ENCODE results near the gene SLC15A2. TPM values are rescaled to one million over a fixed set of nuclear protein-coding genes. Genes with fewer than 3 reads are reported as not detected.

SLC15A2 gene
- total and polyA plus RNA-seq, 7 donors = 0.30 to 1.8 (median 0.52) TPM

GRCh38 chr3:121969631-121970030 is 75.4 kb downstream of the SLC15A2 start:
- no peaks in the 10 kb centered on the region for H3K4me1 ChIP-seq
- 71 to 79% (median 79%) methylated on average over 2 of the region's 2 CpGs for WGBS, 3 donors
- no peaks in the 10 kb centered on the region for H3K27me3 ChIP-seq (ENCODE audit: insufficient read depth in 3 of 3, low read length in 2 of 3)
- intact Hi-C loops (cut with DNase I) = no loop called here
- DNase-seq = no peak
- H3K36me3 ChIP-seq (ENCODE audit: insufficient read depth in 1 of 2, low read depth in 1 of 2) = no peaks in the 10 kb centered on the region
- ATAC-seq = no peak
- H3K4me3 ChIP-seq = no peak overlapping the region
- H3K9me3 ChIP-seq = no peaks in the 10 kb centered on the region
- TF ChIP-seq CTCF (IDR thresholded peaks at IDR 0.05) = no peak
- no peak overlapping the region for H3K27ac ChIP-seq

- Histone ChIP-seq H3K9me3 (no peaks in the 10 kb centered on the region), H3K27me3 (ENCODE audit: insufficient read depth in 3 of 3, low read length in 2 of 3) (no peaks in the 10 kb centered on the region), H3K4me1 (no peaks in the 10 kb centered on the region), H3K36me3 (ENCODE audit: insufficient read depth in 1 of 2, low read depth in 1 of 2) (no peaks in the 10 kb centered on the region), H3K27ac (no peak overlapping the region), H3K4me3 (no peak overlapping the region)
- ATAC-seq (no peak), DNase-seq (no peak)
- 74 to 81% (median 76%) methylated on average over 1 of the region's 1 CpG for WGBS, 3 donors
- intact Hi-C loops (cut with DNase I) = no loop called here
- TF ChIP-seq CTCF (IDR thresholded peaks at IDR 0.05) = no peak
Measured at GRCh38 chr3:121970047-121970446, 75.8 kb downstream of the SLC15A2 start.

- Histone ChIP-seq H3K36me3 (ENCODE audit: insufficient read depth in 1 of 2, low read depth in 1 of 2) (no peaks in the 10 kb centered on the region), H3K27me3 (ENCODE audit: insufficient read depth in 3 of 3, low read length in 2 of 3) (no peaks in the 10 kb centered on the region), H3K4me1 (no peaks in the 10 kb centered on the region), H3K27ac (no peak overlapping the region), H3K4me3 (no peak overlapping the region), H3K9me3 (no peaks in the 10 kb centered on the region)
- DNase-seq (no peak), ATAC-seq (no peak)
- intact Hi-C loops (cut with DNase I) = no loop called here
- WGBS, 3 donors = 82 to 91% (median 85%) methylated on average over 2 of the region's 2 CpGs
- no peak for TF ChIP-seq CTCF (IDR thresholded peaks at IDR 0.05)
Measured at GRCh38 chr3:121974601-121975111, 80.5 kb downstream of the SLC15A2 start.

GRCh38 chr3:121975702-121976302 is 81.6 kb downstream of the SLC15A2 start:
- WGBS, 3 donors = 84 to 98% (median 89%) methylated on average over 1 of the region's 1 CpG

More at GRCh38 chr3:121975702-121976302, 81.6 kb downstream of the SLC15A2 start:
- no peaks in the 10 kb centered on the region for H3K27me3 ChIP-seq (ENCODE audit: insufficient read depth in 3 of 3, low read length in 2 of 3)
- TF ChIP-seq CTCF (IDR thresholded peaks at IDR 0.05) = no peak
- ATAC-seq (no peak), DNase-seq (no peak)
- no peak overlapping the region for H3K27ac ChIP-seq
- H3K36me3 ChIP-seq (ENCODE audit: insufficient read depth in 1 of 2, low read depth in 1 of 2) = no peaks in the 10 kb centered on the region
- H3K4me3 ChIP-seq = no peak overlapping the region
- intact Hi-C loops (cut with DNase I) = no loop called here
- H3K9me3 ChIP-seq = no peaks in the 10 kb centered on the region
- no peaks in the 10 kb centered on the region for H3K4me1 ChIP-seq
